22Rv1 (cell line): ENCODE data around the gene CYTH1.

Source experiments
- ZFX ChIP-seq: fragments of 450-650 bp; IDR thresholded peaks from 2 replicates; pipeline ENCODE4 v1.6.1; 2017; ENCODE audit warnings: antibody characterized with exemption, borderline replicate concordance
- TF ChIP-seq, protein P1 (sequence below): fragments of 450-650 bp; IDR thresholded peaks from 2 replicates; pipeline ENCODE4 v1.5.1; 2017; ENCODE audit warnings: mild to moderate bottlenecking

DNA sequence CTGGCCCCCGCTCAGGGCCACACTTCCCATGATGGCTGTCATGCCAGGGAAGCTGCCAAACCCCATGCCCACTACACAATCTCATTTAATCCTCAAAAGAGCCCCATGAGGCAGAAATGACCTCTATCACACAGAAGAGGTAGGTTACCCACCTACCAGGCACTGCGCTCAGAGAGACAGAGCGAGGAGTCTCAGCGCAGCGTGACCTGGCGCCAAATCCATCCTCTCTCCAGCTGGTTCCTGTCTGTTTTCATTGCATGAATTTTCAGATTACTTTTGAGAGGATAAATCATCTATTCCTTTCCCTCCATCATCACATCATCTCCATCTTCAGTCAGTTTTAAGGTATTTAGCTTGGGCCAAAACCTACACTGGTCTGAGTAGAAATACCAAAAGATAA is 103.4 kb downstream of the CYTH1 start:
- TF ChIP-seq, protein P1, sequence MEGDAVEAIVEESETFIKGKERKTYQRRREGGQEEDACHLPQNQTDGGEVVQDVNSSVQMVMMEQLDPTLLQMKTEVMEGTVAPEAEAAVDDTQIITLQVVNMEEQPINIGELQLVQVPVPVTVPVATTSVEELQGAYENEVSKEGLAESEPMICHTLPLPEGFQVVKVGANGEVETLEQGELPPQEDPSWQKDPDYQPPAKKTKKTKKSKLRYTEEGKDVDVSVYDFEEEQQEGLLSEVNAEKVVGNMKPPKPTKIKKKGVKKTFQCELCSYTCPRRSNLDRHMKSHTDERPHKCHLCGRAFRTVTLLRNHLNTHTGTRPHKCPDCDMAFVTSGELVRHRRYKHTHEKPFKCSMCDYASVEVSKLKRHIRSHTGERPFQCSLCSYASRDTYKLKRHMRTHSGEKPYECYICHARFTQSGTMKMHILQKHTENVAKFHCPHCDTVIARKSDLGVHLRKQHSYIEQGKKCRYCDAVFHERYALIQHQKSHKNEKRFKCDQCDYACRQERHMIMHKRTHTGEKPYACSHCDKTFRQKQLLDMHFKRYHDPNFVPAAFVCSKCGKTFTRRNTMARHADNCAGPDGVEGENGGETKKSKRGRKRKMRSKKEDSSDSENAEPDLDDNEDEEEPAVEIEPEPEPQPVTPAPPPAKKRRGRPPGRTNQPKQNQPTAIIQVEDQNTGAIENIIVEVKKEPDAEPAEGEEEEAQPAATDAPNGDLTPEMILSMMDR = no peak
- no peak for TF ChIP-seq ZFX
